Endothelial cell of umbilical vein (primary cell): Measurements from ENCODE around the gene DCC.

Source experiments
- CTCF ChIP-seq, 2 donors: IDR thresholded peaks; 1 replicate in 1 of 2; 2 replicates in 1 of 2; pipeline ENCODE4 v1.5.1; 2011; ENCODE audit warnings: low read length in 2 of 2, mild to moderate bottlenecking in 2 of 2, moderate library complexity in 2 of 2, control low read depth in 1 of 2, inconsistent platforms in 1 of 2, low read depth in 1 of 2; ENCODE audit not compliant: insufficient read depth in 1 of 2; ENCODE audit errors: extremely low read depth in 1 of 2
- EZH2 ChIP-seq: IDR thresholded peaks from 2 replicates; pipeline ENCODE4 v1.6.1; 2012; ENCODE audit warnings: borderline replicate concordance, low read depth, mild to moderate bottlenecking, moderate library complexity, low read length, inconsistent platforms; ENCODE audit not compliant: severe bottlenecking
- FOS ChIP-seq: IDR thresholded peaks from 2 replicates; pipeline ENCODE4 v1.6.1; 2011; ENCODE audit warnings: mild to moderate bottlenecking, low read length, moderate library complexity, borderline replicate concordance; ENCODE audit not compliant: insufficient read depth
- GATA2 ChIP-seq: IDR thresholded peaks from 2 replicates; pipeline ENCODE4 v1.7.0; 2011; ENCODE audit warnings: low read depth, mild to moderate bottlenecking, moderate library complexity, mixed read lengths, low read length; ENCODE audit not compliant: insufficient read length, insufficient read depth
- JUN ChIP-seq: IDR thresholded peaks from 2 replicates; pipeline ENCODE4 v1.6.1; 2011; ENCODE audit warnings: borderline replicate concordance, low read depth; ENCODE audit not compliant: insufficient read length, insufficient read depth
- MAX ChIP-seq: IDR thresholded peaks from 2 replicates; pipeline ENCODE4 v1.6.1; 2011; ENCODE audit not compliant: insufficient read depth, insufficient read length
- MYC ChIP-seq: IDR thresholded peaks from one replicate; pipeline ENCODE4 v1.6.1; 2011; ENCODE audit warnings: mild to moderate bottlenecking, low read depth, low read length
- POLR2A ChIP-seq: IDR thresholded peaks from 2 replicates; pipeline ENCODE4 v1.6.1; 2012; ENCODE audit warnings: low read depth, mild to moderate bottlenecking, control low read depth, low read length
- POLR2AphosphoS5 ChIP-seq: IDR thresholded peaks from 2 replicates; pipeline ENCODE4 v1.6.1; 2012; ENCODE audit warnings: low read depth, mild to moderate bottlenecking, control low read depth, low read length, moderate library complexity; ENCODE audit not compliant: insufficient read depth

GRCh38 chr18:53225567-53226325, 885.7 kb downstream of the DCC start:
- no peak for TF ChIP-seq CTCF (IDR thresholded peaks at IDR 0.05; ENCODE audit: extremely low read depth in 1 of 2, insufficient read depth in 1 of 2, low read depth in 1 of 2, low read length in 2 of 2)
- TF ChIP-seq EZH2 = no peak
- no peak for TF ChIP-seq POLR2A
- TF ChIP-seq MAX = no peak
- no peak for TF ChIP-seq FOS
- no peak for TF ChIP-seq JUN
- no peak for TF ChIP-seq POLR2AphosphoS5
- no peak for TF ChIP-seq GATA2
- TF ChIP-seq MYC = no peak
